Bronchial smooth muscle cell (primary cell): ENCODE results near the gene SHROOM3. TPM values are rescaled to one million over a fixed set of nuclear protein-coding genes. Genes with fewer than 3 reads are reported as not detected.

Source experiments
- total RNA-seq: library from RNA; depleted of rRNA; stranded (reverse); fragments of >200 nt; gene quantifications from 2 replicates; pipeline ENCODE4 v1.2.1, GENCODE V29; 2014

Gene SHROOM3
- total RNA-seq = 2.7 and 3.5 TPM in 2 replicates

DNA sequence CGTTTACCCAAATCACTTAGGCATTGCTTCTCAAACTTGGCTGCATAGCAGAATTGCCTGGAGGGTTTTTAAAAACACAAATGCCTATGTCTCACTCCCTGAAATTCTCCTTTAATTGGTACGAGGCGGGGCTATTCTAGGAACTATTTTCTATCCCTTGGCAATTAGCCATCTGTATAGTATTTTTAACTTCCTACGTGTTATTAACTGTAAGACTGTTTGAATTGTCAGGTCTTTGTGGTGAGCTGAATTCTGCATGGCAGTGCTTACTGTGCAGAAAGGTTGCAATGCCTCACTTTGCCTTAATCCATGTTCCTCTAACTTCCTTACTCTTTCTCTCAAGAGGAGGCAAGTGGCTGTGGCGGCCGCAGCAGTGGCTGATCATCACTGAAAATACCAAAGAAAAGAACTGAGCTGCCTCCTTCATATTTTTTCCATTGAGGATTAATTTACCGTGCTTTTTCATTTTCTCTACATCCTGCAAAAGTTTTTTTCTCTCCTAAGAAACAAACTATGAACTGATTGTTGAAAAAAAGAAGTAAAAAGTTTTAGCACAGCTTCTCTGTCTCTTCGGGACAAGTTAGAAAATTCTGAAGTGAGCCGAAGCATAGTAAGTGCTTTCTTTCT is at the start of gene SHROOM3:
SHROOM3 (plus strand) TSS at position 329 of the 627 bp plus-strand sequence. CDS start 824 bp downstream, outside the sequence.

GRCh38 chr4:76420762-76421581 is 14.1 kb upstream of the SHROOM3 start, which contains the start of gene CCDC158:
Gene CCDC158, minus strand, starts transcription at chr4:76421141. Its CDS starts 17,934 bp downstream, at chr4:76403207.

Other genes starting within 250 kb of the SHROOM3 start
- 235 and 442 TPM in 2 replicates for gene SCARB2, start 221.4 kb upstream of the SHROOM3 start, total RNA-seq
- gene FAM47E, start 183.5 kb upstream of the SHROOM3 start, total RNA-seq = 0.32 and 1.4 TPM in 2 replicates
- 3.9 and 7.1 TPM in 2 replicates for gene STBD1, start 128.5 kb upstream of the SHROOM3 start, total RNA-seq
- gene CCDC158, start 14.1 kb upstream of the SHROOM3 start, total RNA-seq = 0.09 and 0.16 TPM in 2 replicates